Left lung (tissue), 10 donors: ENCODE data around the gene SLC10A2. TPM values are rescaled to one million over a fixed set of nuclear protein-coding genes. Genes with fewer than 3 reads are reported as not detected.

Experiments
- ATAC-seq: fragments of 200-7000 bp; cut with Tn5 transposase; one replicate; pipeline ENCODE4 v1.9.1; 2020; ENCODE audit warnings: moderate library complexity
- DNase-seq, 4 donors: peaks; one replicate each; pipeline ENCODE4 v3.0.0-alpha.2; 2013 to 2020
- H3K27ac ChIP-seq, 2 donors: fragments of 200-600 bp; sonication (generic) in 1 of 2; one replicate each; pipeline versions ENCODE4 v1.5.0 to v1.8.0; 2020 to 2021
- H3K27me3 ChIP-seq, 2 donors: fragments of 200-600 bp; sonication (generic) in 1 of 2; one replicate each; pipeline versions ENCODE4 v1.5.0 to v1.8.0; 2020 to 2021
- H3K36me3 ChIP-seq, 2 donors: fragments of 200-600 bp; sonication (generic) in 1 of 2; one replicate each; pipeline versions ENCODE4 v1.5.0 to v1.8.0; 2020 to 2021
- H3K4me1 ChIP-seq, 2 donors: fragments of 200-600 bp; one replicate each; pipeline ENCODE4 v1.8.0; 2021
- H3K4me3 ChIP-seq, 2 donors: fragments of 200-600 bp; sonication (generic) in 1 of 2; one replicate each; pipeline versions ENCODE4 v1.5.0 to v1.8.0; 2020 to 2021; ENCODE audit warnings: mild to moderate bottlenecking in 1 of 2
- H3K9me3 ChIP-seq, 2 donors: fragments of 200-600 bp; sonication (generic) in 1 of 2; one replicate each; pipeline versions ENCODE4 v1.5.0 to v1.8.0; 2020 to 2021
- CTCF ChIP-seq, 2 donors: fragments of 200-600 bp; sonication (generic) in 1 of 2; IDR thresholded peaks; one replicate each; pipeline versions ENCODE4 v1.5.0 to v1.8.0; 2021; ENCODE audit warnings: antibody characterized with exemption in 2 of 2
- intact Hi-C, 2 donors: fragments of 100-400 bp; cut with DNase I; formaldehyde crosslinking; loops; one replicate each; pipeline versions ENCODE4 v1.11.2 to v1.14.2; 2022
- polyA plus RNA-seq, 6 donors: library from polyadenylated mRNA; unstranded; fragments of 120-200 nt; gene quantifications; one replicate each; pipeline ENCODE4 v1.2.1, GENCODE V29; 2013; ENCODE audit not compliant: insufficient read length in 6 of 6
- total RNA-seq, 2 donors: library from RNA; stranded (reverse); fragmentation: NEBNext Ultra II Directional; extraction: Animal tissue kit (Norgen Biotek cat#: 25700); gene quantifications; one replicate each; pipeline ENCODE4 v1.2.1, GENCODE V29; 2021
- donor health status: DM: no; HTN: yes; CAD: no.
- donor health status: DM: no; HTN: no; CAD: no.

The SLC10A2 gene
- total and polyA plus RNA-seq, 8 donors = 6.8 to 15.0 (median 9.3) TPM; not detected in 2

- no peak for ATAC-seq
These were observed 43.9 kb downstream of the SLC10A2 start for GRCh38 chr13:103022336-103022735.

GRCh38 chr13:103018556-103018955, 47.7 kb downstream of the SLC10A2 start:
- peak in 2 of 4 donors; percentile 48 to 59 for DNase-seq
- H3K4me3 ChIP-seq = no peak overlapping the region

More at GRCh38 chr13:103022336-103022735, 43.9 kb downstream of the SLC10A2 start:
- intact Hi-C loops = no loop called here
- Histone ChIP-seq H3K36me3 (no peaks in the 10 kb centered on the region), H3K27me3 (no peaks in the 10 kb centered on the region), H3K27ac (no peak overlapping the region), H3K9me3 (peaks cover 0 to 26% of the 10 kb centered on the region in 2 donors), H3K4me1 (no peaks in the 10 kb centered on the region), H3K4me3 (no peak overlapping the region)
- no peak for TF ChIP-seq CTCF (IDR thresholded peaks at IDR 0.05)
- no peak for DNase-seq

GRCh38 chr13:103012646-103013045, 53.6 kb downstream of the SLC10A2 start:
- ATAC-seq = no peak
- no peak for DNase-seq
- Histone ChIP-seq H3K36me3 (no peaks in the 10 kb centered on the region), H3K4me1 (no peaks in the 10 kb centered on the region), H3K27me3 (no peaks in the 10 kb centered on the region), H3K9me3 (no peaks in the 10 kb centered on the region), H3K27ac (no peak overlapping the region), H3K4me3 (no peak overlapping the region)
- intact Hi-C loops = no loop called here
- no peak for TF ChIP-seq CTCF (IDR thresholded peaks at IDR 0.05)

More at GRCh38 chr13:103018556-103018955, 47.7 kb downstream of the SLC10A2 start:
- ATAC-seq = no peak
- Histone ChIP-seq H3K27me3 (no peaks in the 10 kb centered on the region), H3K9me3 (no peaks in the 10 kb centered on the region), H3K27ac (no peak overlapping the region), H3K36me3 (no peaks in the 10 kb centered on the region), H3K4me1 (no peaks in the 10 kb centered on the region)
- intact Hi-C loops = no loop called here
- no peak for TF ChIP-seq CTCF (IDR thresholded peaks at IDR 0.05)

GRCh38 chr13:103009051-103009840, 57.0 kb downstream of the SLC10A2 start:
- Histone ChIP-seq H3K4me3 (no peak overlapping the region), H3K4me1 (no peaks in the 10 kb centered on the region), H3K27ac (no peak overlapping the region), H3K27me3 (no peaks in the 10 kb centered on the region), H3K9me3 (no peaks in the 10 kb centered on the region), H3K36me3 (no peaks in the 10 kb centered on the region)
- TF ChIP-seq CTCF (IDR thresholded peaks at IDR 0.05) = no peak
- intact Hi-C loops = no loop called here
- DNase-seq (no peak), ATAC-seq (no peak)

GRCh38 chr13:103007427-103007762, 58.8 kb downstream of the SLC10A2 start:
- Histone ChIP-seq H3K27me3 (no peaks in the 10 kb centered on the region), H3K4me3 (no peak overlapping the region), H3K36me3 (no peaks in the 10 kb centered on the region), H3K27ac (no peak overlapping the region), H3K4me1 (no peaks in the 10 kb centered on the region), H3K9me3 (no peaks in the 10 kb centered on the region)
- TF ChIP-seq CTCF (IDR thresholded peaks at IDR 0.05) = no peak
- intact Hi-C loops = no loop called here
- DNase-seq (no peak), ATAC-seq (no peak)
